GM21528 (cell line): Measurements from ENCODE around the gene TEK.
"Not testable (repeated sequence)": the region's sequence is repeated elsewhere in the genome, so short reads cannot be mapped to it uniquely, and the experiment has no call there.

Experiments
- ATAC-seq: cut with Tn5 transposase; IDR thresholded peaks from one replicate; pipeline ENCODE4 v1.9.1; 2021; ENCODE audit warnings: mild to moderate bottlenecking, moderate library complexity; ENCODE audit not compliant: unreplicated experiment, low FRiP score

The TEK gene

GRCh38 chr9:27209034-27209433, 100.0 kb downstream of the TEK start:
- no peak for ATAC-seq

DNA sequence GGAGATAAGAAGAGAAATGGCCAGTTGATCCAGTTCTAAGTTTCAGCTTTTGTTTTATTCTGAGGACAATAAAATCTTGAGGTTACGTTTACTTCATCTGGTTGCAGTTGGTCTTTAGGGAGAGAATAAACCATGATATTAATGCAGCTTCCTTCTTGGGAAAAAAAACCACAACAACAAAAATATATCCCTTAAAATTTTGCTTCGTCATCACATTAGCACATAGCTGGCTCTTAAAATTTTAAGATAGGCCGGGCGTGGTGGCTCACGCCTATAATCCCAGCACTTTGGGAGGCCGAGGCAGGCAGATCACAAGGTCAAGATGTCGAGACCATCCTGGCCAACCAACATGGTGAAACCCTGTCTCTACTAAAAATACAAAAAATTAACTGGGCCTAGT, 101.6 kb downstream of the TEK start:
- ATAC-seq = no peak

DNA sequence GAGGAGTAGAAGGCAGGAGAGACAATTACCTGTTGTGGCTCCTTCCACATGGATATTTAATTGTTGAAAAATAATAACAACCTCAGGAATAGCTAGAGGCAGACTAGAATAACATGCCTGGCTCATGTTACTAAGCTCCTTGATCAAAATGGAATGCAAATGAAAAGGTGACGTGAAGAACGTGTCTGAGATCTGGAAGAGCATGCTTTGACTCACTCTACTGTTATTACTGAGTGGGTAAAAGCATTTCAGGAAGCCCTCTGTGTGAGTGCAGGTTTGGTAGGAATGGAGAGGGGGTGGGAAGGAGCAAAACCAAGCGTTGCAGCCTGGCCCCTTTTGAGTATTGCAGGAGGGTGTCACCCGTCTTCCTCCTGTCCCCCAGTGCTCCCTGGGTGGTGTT, 103.2 kb downstream of the TEK start:
- ATAC-seq = no peak

GRCh38 chr9:27212621-27213020, 103.6 kb downstream of the TEK start:
- ATAC-seq = no peak

DNA sequence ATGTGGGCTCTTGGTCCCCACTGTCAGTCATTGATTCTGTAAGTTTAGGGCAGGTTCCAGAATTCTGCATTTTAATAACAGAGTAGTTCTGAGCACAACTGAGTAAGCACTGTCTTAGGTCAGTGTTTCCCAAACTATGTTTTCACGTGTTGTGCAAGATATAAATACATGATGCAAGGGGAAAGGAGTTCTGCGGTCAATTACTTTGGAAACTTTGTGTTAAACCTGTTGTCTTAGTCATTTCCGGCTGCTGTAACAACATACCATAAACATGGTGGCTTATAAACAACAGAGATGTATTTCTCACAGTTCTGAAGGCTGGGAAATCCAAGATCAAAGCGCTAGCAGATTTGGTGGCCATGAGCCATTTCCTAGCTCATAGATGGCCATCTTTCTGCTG, 118.2 kb downstream of the TEK start:
- ATAC-seq = no peak

- not testable (repeated sequence) for ATAC-seq
Observed at GRCh38 chr9:27239648-27240047, 130.6 kb downstream of the TEK start.

- peak; percentile 78 for ATAC-seq
Observed at GRCh38 chr9:27247756-27248155, 138.7 kb downstream of the TEK start.

DNA sequence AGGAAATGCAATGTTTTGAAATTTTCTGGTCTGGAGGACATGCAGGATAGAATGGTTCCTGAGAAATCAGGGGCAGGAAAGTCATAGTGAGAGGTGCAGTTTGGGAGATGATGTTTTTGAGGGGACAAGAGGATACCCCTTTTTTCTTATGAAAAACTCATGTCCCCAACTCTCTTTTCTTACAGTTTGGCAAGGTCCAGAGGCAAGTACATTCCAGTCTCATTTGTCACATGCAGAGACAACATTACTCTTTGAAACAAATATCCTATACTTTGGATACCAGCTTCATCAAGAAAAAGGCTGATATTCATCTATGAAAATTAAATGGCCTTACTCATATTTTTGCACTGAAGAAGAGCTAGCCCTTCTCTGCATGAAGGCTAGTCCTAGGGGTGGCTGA, 139.7 kb downstream of the TEK start:
- ATAC-seq = no peak

DNA sequence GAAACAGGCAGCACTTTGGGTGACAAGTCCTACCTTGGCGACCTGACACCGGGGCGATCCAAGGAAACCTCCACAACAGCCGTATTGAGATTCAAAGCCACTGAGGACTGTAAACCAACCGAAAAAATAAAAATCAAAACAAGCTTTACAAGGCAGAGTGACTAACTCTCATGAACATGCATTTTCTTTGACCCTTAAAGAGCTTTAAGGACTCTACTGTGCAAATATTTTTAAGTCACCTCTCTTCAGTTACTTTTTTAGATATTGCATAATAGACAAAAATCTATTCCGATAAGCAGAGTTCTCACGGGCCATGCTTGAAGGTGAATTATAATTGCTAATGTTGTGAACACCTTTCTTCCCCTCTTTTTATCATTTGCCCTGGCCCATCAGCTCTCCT, 149.6 kb downstream of the TEK start:
- ATAC-seq = no peak

DNA sequence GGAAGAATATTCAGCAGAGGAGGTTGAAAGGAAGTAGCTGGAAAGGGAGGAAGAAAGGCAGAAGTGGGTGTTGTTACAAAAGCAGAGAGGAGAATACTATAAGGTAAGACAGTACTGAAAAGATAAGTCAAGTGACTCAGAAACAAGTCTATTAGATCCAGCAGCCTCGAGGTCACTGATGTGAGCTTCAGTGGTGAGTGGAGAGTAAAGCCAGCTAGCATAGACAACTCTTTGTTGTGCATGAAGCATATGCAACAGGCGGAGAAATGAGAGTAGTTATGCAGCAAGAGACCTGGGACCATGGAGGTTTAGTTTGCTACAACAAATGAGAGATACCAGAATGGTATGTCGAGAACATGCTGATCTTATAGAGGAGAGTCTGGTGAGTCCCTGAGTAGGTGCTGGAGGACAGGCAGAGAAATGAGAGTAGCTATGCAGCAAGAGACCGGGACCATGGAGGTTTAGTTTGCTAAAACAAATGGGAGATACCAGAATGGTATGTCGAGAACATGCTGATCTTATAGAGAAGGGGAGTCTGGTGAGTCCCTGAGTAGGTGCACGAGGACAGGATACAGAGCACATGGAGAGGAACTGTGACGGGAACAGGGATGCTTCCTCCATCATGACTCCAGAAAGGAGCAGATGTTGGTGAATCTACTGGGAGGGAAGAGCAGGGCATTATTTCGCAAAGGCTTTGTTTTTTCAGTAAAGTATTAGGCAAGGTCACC, 151.9 kb downstream of the TEK start:
- ATAC-seq = no peak

- ATAC-seq = no peak
Observed at GRCh38 chr9:27261517-27262211, 152.6 kb downstream of the TEK start.

GRCh38 chr9:27272103-27272502, 163.1 kb downstream of the TEK start:
- ATAC-seq = no peak

DNA sequence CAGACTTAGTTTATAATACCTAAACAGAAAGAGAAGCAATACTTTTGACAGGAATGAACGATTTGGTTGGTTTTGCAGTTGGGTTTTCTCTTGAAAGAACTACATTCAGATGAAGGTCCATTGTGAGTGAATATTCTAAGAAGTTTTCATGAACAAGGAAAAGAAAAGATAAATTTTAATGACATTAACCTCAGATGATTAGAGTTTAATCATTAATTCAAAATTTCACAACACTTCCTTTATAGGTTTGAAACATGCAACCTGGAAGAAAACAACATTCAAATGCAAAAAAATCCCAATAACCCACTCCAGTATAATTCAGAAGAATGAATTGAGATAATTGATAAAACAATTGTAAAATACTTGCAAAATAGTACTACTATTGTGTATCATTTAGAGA, 164.2 kb downstream of the TEK start:
- no peak for ATAC-seq

DNA sequence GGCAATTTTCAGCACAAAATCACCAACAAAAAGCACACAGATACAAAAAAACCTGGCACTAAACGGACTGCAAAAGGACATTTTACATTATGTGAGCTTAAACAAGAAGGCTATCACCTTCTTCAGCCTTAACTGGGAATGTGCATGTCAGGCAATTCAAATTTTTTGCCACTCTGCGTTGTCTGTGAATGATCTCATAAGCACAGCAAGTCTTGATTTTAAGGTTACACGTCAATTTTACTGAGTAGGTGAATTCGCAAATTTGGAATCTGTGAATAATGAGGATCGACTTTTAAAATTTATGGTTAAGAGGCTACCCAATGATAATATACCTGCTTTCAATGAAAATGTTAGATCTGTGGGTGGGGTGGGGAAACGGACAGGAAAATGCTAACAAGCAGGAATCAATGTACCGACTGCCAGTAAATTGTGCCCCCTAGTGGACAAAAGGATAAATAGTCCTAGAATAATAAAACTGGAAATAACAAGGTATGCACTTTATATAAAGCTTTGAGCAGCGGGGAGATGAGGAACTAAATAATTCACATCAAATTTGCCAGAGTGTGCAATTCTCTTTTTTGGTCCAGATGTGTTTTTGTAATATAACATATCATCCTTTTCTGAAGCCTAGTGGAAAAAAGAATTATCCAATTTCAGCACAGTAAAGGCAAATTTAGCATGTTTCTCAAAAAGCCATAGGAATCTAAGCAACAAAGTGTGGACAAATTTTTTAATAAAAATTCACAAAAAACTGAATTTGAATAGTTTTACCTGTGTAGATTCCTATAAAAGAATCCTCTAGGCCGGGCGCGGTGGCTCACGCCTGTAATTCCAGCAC, 167.4 kb downstream of the TEK start:
- peak; percentile 63 for ATAC-seq

- ATAC-seq = no peak
Observed at GRCh38 chr9:27278374-27278773, 169.3 kb downstream of the TEK start.

GRCh38 chr9:27279611-27280010, 170.6 kb downstream of the TEK start:
- ATAC-seq = no peak
